Activated T-cell treated with anti-CD3 and anti-CD28 coated beads, Interleukin-2, amount 50 U/mL, for 4 hours (primary cell): ENCODE results near the gene NCAPD3. TPM values are rescaled to one million over a fixed set of nuclear protein-coding genes. Genes with fewer than 3 reads are reported as not detected.

Experiments
- ATAC-seq, 2 donors: fragments of 200-7000 bp; cut with Tn5 transposase; one replicate each; pipeline ENCODE4 v1.10.0; 2021
- DNase-seq: peaks from one replicate; pipeline ENCODE4 v3.0.0-alpha.2; 2020
- H3K27me3 Mint-ChIP-seq: one replicate; pipeline ENCODE4 v1.8.0; 2021; ENCODE audit warnings: low read depth, mixed read lengths
- H3K36me3 Mint-ChIP-seq: one replicate; pipeline ENCODE4 v1.8.0; 2022; ENCODE audit warnings: mixed read lengths; ENCODE audit not compliant: insufficient read depth
- H3K4me1 Mint-ChIP-seq: one replicate; pipeline ENCODE4 v1.8.0; 2021; ENCODE audit warnings: low read depth, mixed read lengths
- H3K4me3 Mint-ChIP-seq: one replicate; pipeline ENCODE4 v1.8.0; 2021; ENCODE audit warnings: mild to moderate bottlenecking, moderate library complexity, mixed read lengths
- H3K9me3 Mint-ChIP-seq: one replicate; pipeline ENCODE4 v1.8.0; 2021; ENCODE audit warnings: mixed read lengths
- total RNA-seq, 3 donors: library from RNA; stranded (reverse); gene quantifications; one replicate each; pipeline ENCODE4 v1.2.1, GENCODE V29; 2021

The NCAPD3 gene
- total RNA-seq, 3 donors from 2014 or later, result 54.1 to 67.2 (median 56.8) TPM

GRCh38 chr11:134150195-134150903, 73.4 kb downstream of the NCAPD3 start:
- ATAC-seq, result peak; percentile 53 to 54
- H3K4me3 Mint-ChIP-seq, result no peak overlapping the region
- H3K9me3 Mint-ChIP-seq, result no peaks in the 10 kb centered on the region
- no peak for DNase-seq
- H3K27me3 Mint-ChIP-seq, result no peaks in the 10 kb centered on the region
- H3K4me1 Mint-ChIP-seq, result no peaks in the 10 kb centered on the region
- H3K36me3 Mint-ChIP-seq, result peaks cover 15% of the 10 kb centered on the region

DNA sequence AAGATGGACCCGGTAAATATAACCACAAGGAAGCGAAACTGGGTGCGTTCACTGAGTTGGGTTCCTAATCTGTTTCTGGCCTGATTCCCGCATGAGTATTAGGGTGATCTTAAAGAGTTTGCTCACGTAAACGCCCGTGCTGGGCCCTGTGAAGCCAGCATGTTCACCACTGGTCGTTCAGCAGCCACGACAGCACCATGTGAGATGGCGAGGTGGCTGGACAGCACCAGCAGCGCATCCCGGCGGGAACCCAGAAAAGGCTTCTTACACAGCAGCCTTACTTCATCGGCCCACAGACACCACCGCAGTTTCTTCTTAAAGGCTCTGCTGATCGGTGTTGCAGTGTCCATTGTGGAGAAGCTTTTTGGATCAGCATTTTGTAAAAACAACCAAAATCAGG, 74.4 kb downstream of the NCAPD3 start:
- DNase-seq (no peak), ATAC-seq (no peak)
- H3K27me3 Mint-ChIP-seq, result no peaks in the 10 kb centered on the region
- no peaks in the 10 kb centered on the region for H3K4me1 Mint-ChIP-seq
- peaks cover 7% of the 10 kb centered on the region for H3K36me3 Mint-ChIP-seq
- H3K4me3 Mint-ChIP-seq, result no peak overlapping the region
- no peaks in the 10 kb centered on the region for H3K9me3 Mint-ChIP-seq

DNA sequence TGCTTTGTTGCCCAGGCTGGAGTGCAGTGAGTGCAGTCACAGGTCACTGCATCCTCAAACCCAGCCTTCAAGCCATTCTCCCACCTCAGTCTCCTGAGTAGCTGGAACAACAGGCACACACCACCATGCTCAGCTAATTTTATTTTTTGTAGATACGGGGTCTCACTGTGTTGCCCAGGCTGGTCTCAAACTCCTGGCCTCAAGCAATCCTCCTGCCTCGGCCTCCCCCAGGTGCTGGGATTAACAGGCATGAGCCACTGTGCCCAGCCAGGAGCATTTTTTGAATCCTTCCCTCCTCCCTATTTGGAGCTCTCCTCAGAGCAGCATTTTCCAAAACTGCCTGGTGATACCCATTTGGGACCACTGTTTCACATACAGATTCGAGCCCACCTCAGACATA, 77.2 kb downstream of the NCAPD3 start:
- ATAC-seq (no peak), DNase-seq (no peak)
- no peaks in the 10 kb centered on the region for H3K36me3 Mint-ChIP-seq
- no peaks in the 10 kb centered on the region for H3K27me3 Mint-ChIP-seq
- no peaks in the 10 kb centered on the region for H3K9me3 Mint-ChIP-seq
- no peaks in the 10 kb centered on the region for H3K4me1 Mint-ChIP-seq
- no peak overlapping the region for H3K4me3 Mint-ChIP-seq

DNA sequence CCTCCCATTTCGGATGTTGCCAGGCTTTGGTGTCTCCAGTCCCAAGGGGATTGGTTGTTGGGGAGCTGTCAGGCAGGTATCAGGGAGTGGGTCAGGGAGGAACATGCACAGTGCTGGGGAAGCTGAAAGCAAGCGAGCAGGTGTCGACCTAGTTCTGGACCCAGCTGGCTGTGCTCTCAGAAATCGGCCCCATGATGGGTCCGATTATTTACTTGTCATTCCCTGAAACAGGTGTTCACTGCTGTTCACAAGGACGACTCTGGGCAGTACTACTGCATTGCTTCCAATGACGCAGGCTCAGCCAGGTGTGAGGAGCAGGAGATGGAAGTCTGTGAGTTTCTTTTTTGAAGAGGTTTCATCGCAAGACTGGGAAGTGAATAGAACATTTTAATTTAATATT, 78.1 kb downstream of the NCAPD3 start:
- H3K27me3 Mint-ChIP-seq, result no peaks in the 10 kb centered on the region
- DNase-seq (no peak), ATAC-seq (no peak)
- H3K4me1 Mint-ChIP-seq, result no peaks in the 10 kb centered on the region
- no peaks in the 10 kb centered on the region for H3K36me3 Mint-ChIP-seq
- no peaks in the 10 kb centered on the region for H3K9me3 Mint-ChIP-seq
- H3K4me3 Mint-ChIP-seq, result no peak overlapping the region

- ATAC-seq, result no peak
- Mint-ChIP-seq H3K4me1 (no peaks in the 10 kb centered on the region), H3K9me3 (no peaks in the 10 kb centered on the region), H3K27me3 (no peaks in the 10 kb centered on the region), H3K36me3 (no peaks in the 10 kb centered on the region), H3K4me3 (no peak overlapping the region)
- DNase-seq, result no peak
These were observed 79.0 kb downstream of the NCAPD3 start for GRCh38 chr11:134144744-134145143.

- H3K27me3 Mint-ChIP-seq, result no peaks in the 10 kb centered on the region
- no peaks in the 10 kb centered on the region for H3K4me1 Mint-ChIP-seq
- no peak overlapping the region for H3K4me3 Mint-ChIP-seq
- no peak for DNase-seq
- no peaks in the 10 kb centered on the region for H3K9me3 Mint-ChIP-seq
- no peak for ATAC-seq
- H3K36me3 Mint-ChIP-seq, result no peaks in the 10 kb centered on the region
These were observed 80.0 kb downstream of the NCAPD3 start for GRCh38 chr11:134143801-134144200.

DNA sequence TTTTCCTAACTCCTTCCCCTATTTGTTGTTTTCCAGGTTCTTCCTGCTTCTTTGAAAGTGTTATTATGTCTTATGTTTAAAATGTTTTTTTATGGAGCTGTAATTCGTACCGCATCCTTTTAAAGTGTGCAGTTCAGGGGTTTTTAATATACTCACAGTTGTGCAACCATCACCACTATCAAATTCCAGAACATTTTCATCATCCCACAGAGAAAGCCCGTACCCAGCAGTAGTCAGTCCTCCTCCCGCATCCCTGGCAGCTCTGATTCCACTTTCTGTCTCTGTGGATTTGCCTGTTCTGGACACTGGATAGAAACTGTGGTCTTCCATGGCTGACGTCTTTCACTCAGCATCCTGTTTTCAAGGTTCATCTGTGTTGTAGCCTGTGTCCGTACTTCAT, 81.2 kb downstream of the NCAPD3 start:
- Mint-ChIP-seq H3K9me3 (no peaks in the 10 kb centered on the region), H3K36me3 (no peaks in the 10 kb centered on the region), H3K4me1 (no peaks in the 10 kb centered on the region), H3K4me3 (no peak overlapping the region), H3K27me3 (no peaks in the 10 kb centered on the region)
- DNase-seq (no peak), ATAC-seq (no peak)

DNA sequence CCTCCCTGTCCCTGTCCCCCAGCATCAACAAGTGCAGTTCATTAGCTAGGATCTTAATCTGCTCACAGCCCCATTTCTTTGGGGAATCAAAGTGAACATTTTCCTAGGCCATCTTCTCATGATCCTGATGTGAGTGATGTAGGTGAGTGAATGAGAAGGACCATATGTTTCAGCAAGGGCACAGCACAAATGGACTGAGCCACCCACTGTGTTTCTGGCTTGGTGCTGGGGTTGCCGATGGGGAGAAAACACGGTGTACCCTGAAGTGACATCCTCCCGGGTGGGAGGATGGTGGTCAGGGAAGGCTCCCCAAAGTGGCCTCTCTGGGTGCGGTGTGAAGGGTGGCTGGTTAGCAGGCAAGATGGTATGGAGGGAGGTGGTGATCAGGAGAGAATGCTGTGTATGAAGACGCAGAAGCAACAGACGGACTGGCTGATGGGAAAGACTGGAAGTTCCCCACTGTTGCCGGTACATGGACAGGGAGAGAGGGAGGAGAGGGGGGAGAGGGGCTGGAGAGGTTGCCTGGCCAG, 82.7 kb downstream of the NCAPD3 start:
- Mint-ChIP-seq H3K27me3 (peaks cover 1% of the 10 kb centered on the region), H3K4me3 (no peak overlapping the region), H3K9me3 (no peaks in the 10 kb centered on the region), H3K36me3 (no peaks in the 10 kb centered on the region), H3K4me1 (no peaks in the 10 kb centered on the region)
- no peak for DNase-seq
- ATAC-seq, result no peak

DNA sequence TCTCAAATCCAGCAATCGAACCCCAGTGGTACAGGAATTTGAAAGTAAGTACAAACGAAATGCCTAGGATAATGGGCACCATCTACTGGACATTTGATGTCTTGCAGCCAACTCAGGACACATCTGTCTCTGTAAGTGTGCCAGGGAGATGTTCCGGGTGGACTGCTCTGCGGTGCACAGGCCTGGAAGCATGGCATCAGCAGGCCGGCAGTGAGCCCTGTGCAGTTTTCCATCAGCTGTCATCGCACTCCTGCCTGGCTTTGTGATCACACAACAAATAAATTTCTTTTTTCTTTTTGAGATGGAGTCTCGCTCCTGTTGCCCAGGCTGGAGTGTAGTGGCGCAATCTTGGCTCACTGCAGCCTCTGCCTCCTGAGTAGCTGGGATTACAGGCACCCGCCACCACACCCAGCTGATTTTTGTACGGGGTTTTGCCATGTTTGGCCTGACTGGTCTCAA, 83.9 kb downstream of the NCAPD3 start:
- Mint-ChIP-seq H3K27me3 (peaks cover 1% of the 10 kb centered on the region), H3K4me1 (no peaks in the 10 kb centered on the region), H3K36me3 (no peaks in the 10 kb centered on the region), H3K9me3 (no peaks in the 10 kb centered on the region), H3K4me3 (no peak overlapping the region)
- peak; percentile 63 to 65 for ATAC-seq
- DNase-seq, result peak; percentile 24

- peaks cover 1% of the 10 kb centered on the region for H3K27me3 Mint-ChIP-seq
- no peak for ATAC-seq
- no peak overlapping the region for H3K4me3 Mint-ChIP-seq
- H3K36me3 Mint-ChIP-seq, result no peaks in the 10 kb centered on the region
- H3K9me3 Mint-ChIP-seq, result no peaks in the 10 kb centered on the region
- no peaks in the 10 kb centered on the region for H3K4me1 Mint-ChIP-seq
- DNase-seq, result no peak
These were observed 84.4 kb downstream of the NCAPD3 start for GRCh38 chr11:134139303-134139872.

DNA sequence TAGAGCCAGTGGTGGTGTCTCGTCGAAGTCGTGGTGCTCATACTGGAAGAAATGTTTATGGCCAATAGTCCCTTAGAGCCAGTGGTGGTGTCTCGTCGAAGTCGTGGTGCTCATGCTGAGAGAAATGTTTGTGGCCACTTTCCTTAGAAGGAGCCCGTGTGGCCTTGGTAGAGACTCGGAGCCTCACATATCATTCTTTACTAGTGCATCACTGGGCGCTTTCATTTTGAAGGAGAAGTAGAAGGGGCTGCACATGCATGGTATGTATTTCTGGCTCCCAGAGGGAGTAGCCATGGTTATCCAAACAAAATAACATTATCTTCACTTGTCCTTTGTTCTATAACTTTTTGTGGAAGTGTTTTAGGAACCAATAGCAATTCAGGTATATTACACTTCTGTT, 85.4 kb downstream of the NCAPD3 start:
- H3K4me1 Mint-ChIP-seq, result no peaks in the 10 kb centered on the region
- ATAC-seq (no peak), DNase-seq (no peak)
- no peaks in the 10 kb centered on the region for H3K36me3 Mint-ChIP-seq
- H3K9me3 Mint-ChIP-seq, result no peaks in the 10 kb centered on the region
- H3K4me3 Mint-ChIP-seq, result no peak overlapping the region
- peaks cover 1% of the 10 kb centered on the region for H3K27me3 Mint-ChIP-seq

GRCh38 chr11:134134167-134134566, 89.6 kb downstream of the NCAPD3 start:
- H3K9me3 Mint-ChIP-seq, result peaks cover 20% of the 10 kb centered on the region
- H3K4me3 Mint-ChIP-seq, result no peak overlapping the region
- H3K36me3 Mint-ChIP-seq, result peaks cover 11% of the 10 kb centered on the region
- H3K4me1 Mint-ChIP-seq, result no peaks in the 10 kb centered on the region
- ATAC-seq, result no peak
- H3K27me3 Mint-ChIP-seq, result peaks cover 1% of the 10 kb centered on the region
- DNase-seq, result no peak

GRCh38 chr11:134132808-134133207, 91.0 kb downstream of the NCAPD3 start:
- DNase-seq (no peak), ATAC-seq (no peak)
- Mint-ChIP-seq H3K4me3 (no peak overlapping the region), H3K36me3 (peaks cover 11% of the 10 kb centered on the region), H3K27me3 (peaks cover 5% of the 10 kb centered on the region), H3K4me1 (no peaks in the 10 kb centered on the region), H3K9me3 (peaks cover 20% of the 10 kb centered on the region)

GRCh38 chr11:134131628-134132244, 92.0 kb downstream of the NCAPD3 start:
- peaks cover 20% of the 10 kb centered on the region for H3K9me3 Mint-ChIP-seq
- H3K4me3 Mint-ChIP-seq, result no peak overlapping the region
- DNase-seq (no peak), ATAC-seq (no peak)
- H3K36me3 Mint-ChIP-seq, result peaks cover 11% of the 10 kb centered on the region
- no peaks in the 10 kb centered on the region for H3K4me1 Mint-ChIP-seq
- peaks cover 7% of the 10 kb centered on the region for H3K27me3 Mint-ChIP-seq
